HCT116 (cell line): ENCODE data around the gene NTRK3. TPM values are rescaled to one million over a fixed set of nuclear protein-coding genes. Genes with fewer than 3 reads are reported as not detected.

ENCODE experiments used
- ATAC-seq: fragments of 200-7000 bp; cut with Tn5 transposase; 2 replicates; pipeline ENCODE4 v1.9.1; 2020; ENCODE audit warnings: mild to moderate bottlenecking, moderate library complexity
- BruUV-seq: library from RNA; stranded (reverse); fragments of 400-500 nt; replicated peaks from 2 replicates; lab custom pipeline; 2021; lab: Mats Ljungman, UMichigan
- CTCF ChIA-PET: fragments of 300-600 bp; sonication (Branson Sonifier 250); formaldehyde crosslinking; loops from one replicate; lab custom pipeline; 2021; ENCODE audit warnings: antibody characterized with exemption; lab: Charles Lee
- POLR2A ChIA-PET: fragments of 300-600, 350-600 bp; sonication (Branson Sonifier 250); formaldehyde crosslinking; loops from one replicate; lab custom pipeline; 2021; ENCODE audit warnings: antibody characterized with exemption; lab: Charles Lee
- RAD21 ChIA-PET, 2 experiments: fragments of 300-600 bp; sonication (Branson Sonifier 250); formaldehyde crosslinking; loops; one replicate each; lab custom pipeline; 2023; ENCODE audit warnings: low total read pairs in 2 of 2; ENCODE audit not compliant: uncharacterized antibody in 2 of 2, unreplicated experiment in 2 of 2, low non-redundant PET in 1 of 2; lab: Charles Lee
- DNase-seq: peaks from one replicate; pipeline ENCODE4 v3.0.0-alpha.2; 2010; ENCODE audit warnings: low read depth, low spot score
- H2AFZ ChIP-seq: fragments of 200-600 bp; shearing (Covaris generic), sonication (generic); 2 replicates; pipeline ENCODE4 v1.6.1; 2017; ENCODE audit warnings: low read depth, mixed run types, mixed read lengths, antibody characterized with exemption, low read length; ENCODE audit not compliant: poor library complexity, severe bottlenecking
- H3K27ac ChIP-seq: 2 replicates; pipeline ENCODE4 v1.5.1; 2012; ENCODE audit warnings: low read depth, low read length
- H3K27me3 ChIP-seq: fragments of 200-600 bp; sonication (generic); 2 replicates; pipeline ENCODE4 v1.6.1; 2016; ENCODE audit warnings: mixed run types, low read length, mixed read lengths; ENCODE audit not compliant: insufficient read depth
- H3K36me3 ChIP-seq, 2 experiments: fragments of 200-500 bp in 1 of 2; fragments of 200-600 bp in 1 of 2; sonication (Bioruptor generic) in 1 of 2; sonication (generic) in 1 of 2; 2 replicates each; pipeline versions ENCODE4 v1.5.1 to v1.6.1; 2014 to 2016; ENCODE audit warnings: low read length in 2 of 2, inconsistent platforms in 1 of 2, mixed read lengths in 1 of 2, mixed run types in 1 of 2; ENCODE audit not compliant: insufficient read depth in 2 of 2, control insufficient read depth in 1 of 2
- H3K4me1 ChIP-seq, 2 experiments: fragments of 200-600 bp in 1 of 2; sonication (generic) in 1 of 2; 2 replicates each; pipeline versions ENCODE4 v1.5.1 to v1.6.1; 2012 to 2017; ENCODE audit warnings: low read length in 2 of 2, inconsistent platforms in 1 of 2, mild to moderate bottlenecking in 1 of 2, mixed read lengths in 1 of 2, mixed run types in 1 of 2, moderate library complexity in 1 of 2; ENCODE audit not compliant: insufficient read depth in 2 of 2, control insufficient read depth in 1 of 2
- H3K4me2 ChIP-seq: fragments of 200-600 bp; sonication (generic); 2 replicates; pipeline ENCODE4 v1.6.1; 2017; ENCODE audit warnings: mixed run types, low read length, mixed read lengths
- H3K4me3 ChIP-seq, 2 experiments: fragments of 200-600 bp in 1 of 2; sonication (generic) in 1 of 2; replicated peaks in 1 of 2; 2 replicates each; pipeline ENCODE4 v1.5.1; 2011 to 2016; ENCODE audit warnings: low read length in 2 of 2, control low read depth in 1 of 2, low read depth in 1 of 2, mild to moderate bottlenecking in 1 of 2, mixed read lengths in 1 of 2, mixed run types in 1 of 2
- H3K79me2 ChIP-seq: fragments of 200-600 bp; sonication (generic); 2 replicates; pipeline ENCODE4 v1.6.1; 2017; ENCODE audit warnings: mild to moderate bottlenecking, mixed run types, low read length, moderate library complexity, mixed read lengths; ENCODE audit not compliant: insufficient read depth
- H3K9ac ChIP-seq: fragments of 200-600 bp; sonication (generic); 2 replicates; pipeline ENCODE4 v1.6.1; 2016; ENCODE audit warnings: low read length, mixed read lengths
- H3K9me2 ChIP-seq: fragments of 200-600 bp; sonication (generic), shearing (Covaris generic); 2 replicates; pipeline ENCODE4 v1.6.1; 2017; ENCODE audit warnings: mixed run types, mild to moderate bottlenecking, moderate library complexity; ENCODE audit not compliant: insufficient read depth
- H3K9me3 ChIP-seq, 2 experiments: fragments of 200-500 bp in 1 of 2; fragments of 200-600 bp in 1 of 2; sonication (Bioruptor generic) in 1 of 2; sonication (generic) in 1 of 2; 2 replicates each; pipeline ENCODE4 v1.6.1; 2014 to 2017; ENCODE audit warnings: low read length in 2 of 2, mixed read lengths in 2 of 2, inconsistent platforms in 1 of 2, low read depth in 1 of 2, mild to moderate bottlenecking in 1 of 2, mixed run types in 1 of 2, moderate library complexity in 1 of 2; ENCODE audit not compliant: control insufficient read depth in 1 of 2, insufficient read depth in 1 of 2
- H4K20me1 ChIP-seq: fragments of 200-600 bp; sonication (generic), shearing (Covaris generic); 2 replicates; pipeline ENCODE4 v1.6.1; 2017; ENCODE audit warnings: mixed run types, mild to moderate bottlenecking, moderate library complexity; ENCODE audit not compliant: insufficient read depth
- CEBPB ChIP-seq: IDR thresholded peaks from 2 replicates; pipeline ENCODE4 v1.6.1; 2012; ENCODE audit warnings: low read depth
- EZH2phosphoT487 ChIP-seq: fragments of 200-600 bp; IDR thresholded peaks from 2 replicates; pipeline ENCODE4 v1.6.1; 2018; ENCODE audit warnings: antibody characterized with exemption, borderline replicate concordance
- MAX ChIP-seq: IDR thresholded peaks from 2 replicates; pipeline ENCODE4 v1.6.1; 2012
- SIN3A ChIP-seq: IDR thresholded peaks from 2 replicates; pipeline ENCODE4 v1.6.1; 2012; ENCODE audit warnings: low read depth
- TCF7L2 ChIP-seq: IDR thresholded peaks from 2 replicates; pipeline ENCODE4 v1.7.0; 2011; ENCODE audit warnings: borderline replicate concordance, inconsistent platforms; ENCODE audit not compliant: insufficient read depth, insufficient read length; ENCODE audit errors: extremely low read depth
- intact Hi-C: fragments of 100-400 bp; cut with micrococcal nuclease; formaldehyde crosslinking; loops from 2 replicates; pipeline ENCODE4 v1.10.0; 2022
- total RNA-seq: library from RNA; stranded (reverse); gene quantifications from one replicate; pipeline ENCODE4 v1.2.1, GENCODE V29; 2021; ENCODE audit not compliant: unreplicated experiment

NTRK3 gene
- total RNA-seq, 1 experiment from 2014 or later: not detected

- Histone ChIP-seq H3K27ac (no peak overlapping the region), H4K20me1 (no peaks in the 10 kb centered on the region), H3K4me3 (no peak overlapping the region), H3K4me1 (no peaks in the 10 kb centered on the region), H3K9me2 (no peaks in the 10 kb centered on the region), H3K9ac (no peak overlapping the region), H3K79me2 (no peaks in the 10 kb centered on the region), H3K4me2 (no peak overlapping the region), H3K27me3 (peaks cover 29% of the 10 kb centered on the region), H2AFZ (no peak overlapping the region), H3K9me3 (no peaks in the 10 kb centered on the region), H3K36me3 (no peaks in the 10 kb centered on the region)
- intact Hi-C loops: no loop called here
- no peak for TF ChIP-seq SIN3A
- no peak for TF ChIP-seq EZH2phosphoT487
- CTCF ChIA-PET: no interaction called here
- POLR2A ChIA-PET: no interaction called here
- BruUV-seq: no TSS peak
- RAD21 ChIA-PET: no interaction called here
- ATAC-seq (no peak), DNase-seq (no peak)
These were observed 23.8 kb downstream of the NTRK3 start for GRCh38 chr15:88232771-88233201.

GRCh38 chr15:88231909-88232644, 24.5 kb downstream of the NTRK3 start:
- Histone ChIP-seq H3K36me3 (no peaks in the 10 kb centered on the region), H3K79me2 (no peaks in the 10 kb centered on the region), H3K4me3 (no peak overlapping the region), H3K27ac (no peak overlapping the region), H3K9me2 (no peaks in the 10 kb centered on the region), H3K4me1 (no peaks in the 10 kb centered on the region), H3K4me2 (no peak overlapping the region), H2AFZ (no peak overlapping the region), H3K27me3 (peaks cover 33% of the 10 kb centered on the region), H3K9ac (no peak overlapping the region), H3K9me3 (no peaks in the 10 kb centered on the region), H4K20me1 (no peaks in the 10 kb centered on the region)
- no TSS peak for BruUV-seq
- CTCF ChIA-PET: no interaction called here
- intact Hi-C loops: no loop called here
- RAD21 ChIA-PET: no interaction called here
- POLR2A ChIA-PET: no interaction called here
- no peak for TF ChIP-seq TCF7L2
- no peak for TF ChIP-seq CEBPB
- no peak for TF ChIP-seq MAX
- ATAC-seq (no peak), DNase-seq (no peak)
